Thyroid gland (tissue), 4 donors: ENCODE results near the gene TNK1. TPM values are rescaled to one million over a fixed set of nuclear protein-coding genes. Genes with fewer than 3 reads are reported as not detected.

Experiments used
- DNase-seq, 2 donors: peaks; one replicate each; pipeline ENCODE4 v3.0.0-alpha.2; 2019
- H3K27ac ChIP-seq, 3 donors: fragments of 200-600 bp; sonication (generic); 1 replicate in 2 of 3; 2 replicates in 1 of 3; pipeline ENCODE4 v1.5.1; 2016 to 2019; ENCODE audit warnings: mild to moderate bottlenecking in 1 of 3, moderate library complexity in 1 of 3
- H3K27me3 ChIP-seq: fragments of 200-600 bp; sonication (generic); one replicate; pipeline ENCODE4 v1.5.1; 2019
- H3K36me3 ChIP-seq, 2 donors: fragments of 200-600 bp; sonication (generic); one replicate each; pipeline ENCODE4 v1.5.1; 2016 to 2019
- H3K4me1 ChIP-seq, 2 donors: fragments of 200-600 bp; sonication (generic); one replicate each; pipeline ENCODE4 v1.5.1; 2017 to 2019
- H3K4me3 ChIP-seq, 3 donors: fragments of 200-600 bp; sonication (generic); replicated peaks in 1 of 3; 1 replicate in 2 of 3; 2 replicates in 1 of 3; pipeline ENCODE4 v1.5.1; 2016; ENCODE audit warnings: mild to moderate bottlenecking in 1 of 3
- H3K9me3 ChIP-seq: fragments of 200-600 bp; sonication (generic); one replicate; pipeline ENCODE4 v1.5.1; 2017
- CTCF ChIP-seq, 6 experiments: fragments of 200-600 bp in 3 of 6; fragments of 450-650 bp in 3 of 6; sonication (generic) in 3 of 6; IDR thresholded peaks; one replicate each; pipeline ENCODE4 v1.5.1; 2016 to 2019; ENCODE audit warnings: antibody characterized with exemption in 6 of 6, mild to moderate bottlenecking in 2 of 6, inconsistent platforms in 1 of 6, moderate library complexity in 1 of 6
- POLR2A ChIP-seq, 2 donors: fragments of 450-650 bp; IDR thresholded peaks; one replicate each; pipeline ENCODE4 v1.6.1; 2017; ENCODE audit warnings: antibody characterized with exemption in 2 of 2, mild to moderate bottlenecking in 2 of 2, moderate library complexity in 1 of 2
- WGBS, 2 donors: methylation state at CpG; one replicate each; pipeline ENCODE4 v1.1.5; 2017; 5-methylcytosine and 5-hydroxymethylcytosine counted together
- intact Hi-C: fragments of 100-400 bp; cut with DNase I; formaldehyde crosslinking; loops from one replicate; pipeline ENCODE4 v1.15.1; 2023
- total RNA-seq, 4 donors: library from RNA; depleted of rRNA; stranded (reverse); fragments of >200 nt; gene quantifications; one replicate each; pipeline ENCODE4 v1.2.3, GENCODE V29; 2016

The TNK1 gene
- total RNA-seq, 4 donors from 2014 or later: 11.0 to 30.2 (median 15.9) TPM

GRCh38 chr17:7437369-7437863, 56.5 kb downstream of the TNK1 start:
- Histone ChIP-seq H3K9me3 (no peaks in the 10 kb centered on the region), H3K36me3 (no peaks in the 10 kb centered on the region), H3K4me1 (peaks cover 31 to 51% of the 10 kb centered on the region in 2 donors), H3K27ac (peak overlapping the region; percentile 48 to 67 (median 63)), H3K4me3 (peak overlapping the region in 1 of 3 donors; percentile 38), H3K27me3 (no peaks in the 10 kb centered on the region)
- DNase-seq: peak in 1 of 2 donors; percentile 11
- intact Hi-C loops: loop anchor here (5.0 kb wide), 2 partner anchors 85 to 125 kb away; partner anchors contain the start of genes KCTD11 and SENP3
- 50 to 51% methylated on average over 10 to 13 of the region's 31 CpGs for WGBS, 2 donors
- TF ChIP-seq POLR2A (IDR thresholded peaks at IDR 0.05) (no peak), CTCF (IDR thresholded peaks at IDR 0.05) (no peak)

- Histone ChIP-seq H3K4me1 (peaks cover 31 to 51% of the 10 kb centered on the region in 2 donors), H3K9me3 (no peaks in the 10 kb centered on the region), H3K27ac (peak overlapping the region; percentile 48 to 67 (median 63)), H3K27me3 (no peaks in the 10 kb centered on the region), H3K4me3 (peak overlapping the region in 2 of 3 donors; percentile 25 to 38), H3K36me3 (no peaks in the 10 kb centered on the region)
- intact Hi-C loops: loop anchor here (5.0 kb wide), 2 partner anchors 86 to 124 kb away; partner anchors contain the start of genes KCTD11 and SENP3
- DNase-seq: peak; percentile 80 to 82
- TF ChIP-seq POLR2A (IDR thresholded peaks at IDR 0.05) (peak in 1 of 2 donors; percentile 57), CTCF (IDR thresholded peaks at IDR 0.05) (no peak)
- 10% methylated on average over 43 to 46 of the region's 48 CpGs for WGBS, 2 donors
These were observed 57.2 kb downstream of the TNK1 start for GRCh38 chr17:7437950-7438614.

- H3K27ac ChIP-seq: peak overlapping the region in 1 of 3 donors; percentile 63
- H3K4me1 ChIP-seq: peaks cover 31 to 51% of the 10 kb centered on the region in 2 donors
- H3K4me3 ChIP-seq: peak overlapping the region in 1 of 3 donors; percentile 51
- H3K9me3 ChIP-seq: no peaks in the 10 kb centered on the region
- intact Hi-C loops: loop anchor here (5.0 kb wide), 2 partner anchors 87 to 123 kb away; partner anchors contain the start of genes KCTD11 and SENP3
- TF ChIP-seq POLR2A (IDR thresholded peaks at IDR 0.05) (no peak), CTCF (IDR thresholded peaks at IDR 0.05) (no peak)
- H3K36me3 ChIP-seq: no peaks in the 10 kb centered on the region
- H3K27me3 ChIP-seq: no peaks in the 10 kb centered on the region
- DNase-seq: no peak
- WGBS, 2 donors: 41 to 44% methylated on average over 11 of the region's 11 CpGs
These were observed 58.0 kb downstream of the TNK1 start for GRCh38 chr17:7438656-7439460.

Other genes with a start within 250 kb of the TNK1 start
- gene ASGR1, start 201.7 kb upstream of the TNK1 start, total RNA-seq: 1 to 10 TPM in 3 of 4 donors, not detected in 1; 3.0 to 6.5 (median 3.3) TPM
- 10 to 100 TPM in 2 of 4 donors, 1 to 10 TPM in 2; 6.8 to 21.5 (median 12.4) TPM for gene DLG4, start 161.3 kb upstream of the TNK1 start, total RNA-seq
- 1,000 to 10,000 TPM in 1 of 4 donors, 100 to 1,000 TPM in 3; 581 to 1,743 (median 795) TPM for gene ACADVL, start 161.2 kb upstream of the TNK1 start, total RNA-seq
- gene DVL2, start 146.6 kb upstream of the TNK1 start, total RNA-seq: 10 to 100 TPM; 45.3 to 68.6 (median 49.0) TPM
- 10 to 100 TPM; 19.8 to 39.5 (median 35.8) TPM for gene PHF23, start 141.6 kb upstream of the TNK1 start, total RNA-seq
- gene GABARAP, start 138.6 kb upstream of the TNK1 start, total RNA-seq: 100 to 1,000 TPM; 112 to 840 (median 273) TPM
- 10 to 100 TPM; 35.1 to 70.4 (median 48.4) TPM for gene CTDNEP1, start 129.4 kb upstream of the TNK1 start, total RNA-seq
- 10 to 100 TPM; 27.4 to 49.0 (median 33.0) TPM for gene ELP5, start 128.9 kb upstream of the TNK1 start, total RNA-seq
- 100 to 1,000 TPM; 108 to 161 (median 144) TPM for gene CLDN7, start 118.6 kb upstream of the TNK1 start, total RNA-seq
- gene SLC2A4, start 99.4 kb upstream of the TNK1 start, total RNA-seq: 10 to 100 TPM in 1 of 4 donors, 1 to 10 TPM in 3; 2.5 to 14.6 (median 3.9) TPM
- 1 to 10 TPM; 1.2 to 4.1 (median 2.1) TPM for gene YBX2, start 86.5 kb upstream of the TNK1 start, total RNA-seq
- gene EIF5A, start 73.5 kb upstream of the TNK1 start, total RNA-seq: 100 to 1,000 TPM; 135 to 210 (median 144) TPM
- gene GPS2, start 65.7 kb upstream of the TNK1 start, total RNA-seq: 100 to 1,000 TPM in 2 of 4 donors, 10 to 100 TPM in 2; 69.5 to 130 (median 100) TPM
- 10 to 100 TPM; 18.5 to 32.8 (median 22.5) TPM for gene NEURL4, start 51.8 kb upstream of the TNK1 start, total RNA-seq
- 1 to 10 TPM in 3 of 4 donors, under 1 TPM in 1; 0.89 to 7.1 (median 3.8) TPM for gene ACAP1, start 44.6 kb upstream of the TNK1 start, total RNA-seq
- 10 to 100 TPM in 3 of 4 donors, 1 to 10 TPM in 1; 6.6 to 20.4 (median 18.7) TPM for gene KCTD11, start 28.9 kb upstream of the TNK1 start, total RNA-seq
- gene TMEM95, start 25.9 kb upstream of the TNK1 start, total RNA-seq: not detected
- gene PLSCR3, start 13.4 kb downstream of the TNK1 start, total RNA-seq: 10 to 100 TPM; 18.3 to 21.6 (median 19.9) TPM
- gene TMEM256, start 23.0 kb downstream of the TNK1 start, total RNA-seq: 100 to 1,000 TPM in 1 of 4 donors, 10 to 100 TPM in 3; 27.8 to 133 (median 35.2) TPM
- gene NLGN2, start 26.8 kb downstream of the TNK1 start, total RNA-seq: 1 to 10 TPM; 2.2 to 6.3 (median 4.7) TPM
- not detected for gene SPEM1, start 39.2 kb downstream of the TNK1 start, total RNA-seq
- under 1 TPM in 1 of 4 donors, not detected in 3; 0.40 TPM for gene SPEM2, start 44.5 kb downstream of the TNK1 start, total RNA-seq
- not detected for gene SPEM3, start 47.8 kb downstream of the TNK1 start, total RNA-seq
- gene TMEM102, start 54.3 kb downstream of the TNK1 start, total RNA-seq: 10 to 100 TPM; 11.3 to 19.4 (median 16.4) TPM
- gene FGF11, start 58.4 kb downstream of the TNK1 start, total RNA-seq: 10 to 100 TPM in 3 of 4 donors, 1 to 10 TPM in 1; 4.3 to 12.1 (median 10.5) TPM
- gene CHRNB1, start 64.0 kb downstream of the TNK1 start, total RNA-seq: 10 to 100 TPM; 13.4 to 29.2 (median 19.8) TPM
- 10 to 100 TPM; 58.5 to 85.2 (median 79.9) TPM for gene ZBTB4, start 98.5 kb downstream of the TNK1 start, total RNA-seq
- not detected for gene SLC35G6, start 100.4 kb downstream of the TNK1 start, total RNA-seq
- 100 to 1,000 TPM in 2 of 4 donors, 10 to 100 TPM in 2; 47.6 to 125 (median 82.2) TPM for gene POLR2A, start 103.3 kb downstream of the TNK1 start, total RNA-seq
- 10 to 100 TPM; 17.9 to 39.9 (median 30.8) TPM for gene TNFSF12, start 168.0 kb downstream of the TNK1 start, total RNA-seq
- 10 to 100 TPM; 11.7 to 32.2 (median 24.8) TPM for gene TNFSF13, start 177.7 kb downstream of the TNK1 start, total RNA-seq
- 10 to 100 TPM; 62.4 to 73.3 (median 66.3) TPM for gene SENP3, start 180.8 kb downstream of the TNK1 start, total RNA-seq
- 10 to 100 TPM; 13.6 to 52.0 (median 21.5) TPM for gene CD68, start 198.5 kb downstream of the TNK1 start, total RNA-seq
- 100 to 1,000 TPM in 3 of 4 donors, 10 to 100 TPM in 1; 88.8 to 250 (median 164) TPM for gene MPDU1, start 202.8 kb downstream of the TNK1 start, total RNA-seq
- 1 to 10 TPM in 1 of 4 donors, under 1 TPM in 1, not detected in 2; 0.67 to 3.1 TPM for gene SOX15, start 209.0 kb downstream of the TNK1 start, total RNA-seq
- gene FXR2, start 233.8 kb downstream of the TNK1 start, total RNA-seq: 10 to 100 TPM; 27.6 to 37.5 (median 28.6) TPM
- 10 to 100 TPM; 59.5 to 74.2 (median 61.9) TPM for gene SAT2, start 246.7 kb downstream of the TNK1 start, total RNA-seq
- gene SHBG, start 249.0 kb downstream of the TNK1 start, total RNA-seq: under 1 TPM in 1 of 4 donors, not detected in 3; 0.83 TPM